Suprapubic skin (tissue), 4 donors: ENCODE measurements around the gene CHIC2.

Experiments
- EP300 ChIP-seq: sonication (generic); formaldehyde crosslinking; IDR thresholded peaks from one replicate; pipeline ENCODE4 v1.6.1; 2017; ENCODE audit warnings: antibody characterized with exemption
- POLR2A ChIP-seq, 2 donors: fragments of 450-650 bp; IDR thresholded peaks; one replicate each; pipeline ENCODE4 v1.6.1; 2017; ENCODE audit warnings: antibody characterized with exemption in 2 of 2, mild to moderate bottlenecking in 2 of 2, moderate library complexity in 2 of 2
- POLR2AphosphoS5 ChIP-seq, 3 donors: sonication (generic); formaldehyde crosslinking; IDR thresholded peaks; one replicate each; pipeline ENCODE4 v1.6.1; 2017; ENCODE audit warnings: antibody characterized with exemption in 3 of 3
- TF ChIP-seq, protein P1 (sequence below), 2 donors: fragments of 200-600 bp in 1 of 2; fragments of 450-650 bp in 1 of 2; sonication (generic) in 1 of 2; IDR thresholded peaks; one replicate each; pipeline ENCODE4 v1.5.1; 2016 to 2019; ENCODE audit warnings: antibody characterized with exemption in 2 of 2, mild to moderate bottlenecking in 1 of 2, moderate library complexity in 1 of 2

DNA sequence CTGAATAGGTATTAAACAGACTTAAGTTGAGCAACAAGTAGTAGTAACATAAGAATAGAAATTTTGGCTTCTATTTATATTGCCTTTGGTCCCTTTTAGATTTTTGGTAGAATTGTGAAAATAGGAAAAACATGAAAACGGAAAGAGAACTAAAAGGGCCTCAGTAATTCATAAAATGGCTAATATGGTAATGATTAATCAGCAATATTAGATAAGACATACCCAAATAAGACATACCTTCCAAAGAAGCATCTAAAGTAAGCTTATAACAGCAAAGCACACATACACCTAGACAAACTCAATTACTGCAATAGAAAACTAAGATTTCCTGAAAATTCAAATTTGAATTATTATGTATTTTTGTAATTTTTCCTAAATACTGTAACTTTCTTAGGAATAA, 46.4 kb downstream of the CHIC2 start:
- TF ChIP-seq, protein P1, sequence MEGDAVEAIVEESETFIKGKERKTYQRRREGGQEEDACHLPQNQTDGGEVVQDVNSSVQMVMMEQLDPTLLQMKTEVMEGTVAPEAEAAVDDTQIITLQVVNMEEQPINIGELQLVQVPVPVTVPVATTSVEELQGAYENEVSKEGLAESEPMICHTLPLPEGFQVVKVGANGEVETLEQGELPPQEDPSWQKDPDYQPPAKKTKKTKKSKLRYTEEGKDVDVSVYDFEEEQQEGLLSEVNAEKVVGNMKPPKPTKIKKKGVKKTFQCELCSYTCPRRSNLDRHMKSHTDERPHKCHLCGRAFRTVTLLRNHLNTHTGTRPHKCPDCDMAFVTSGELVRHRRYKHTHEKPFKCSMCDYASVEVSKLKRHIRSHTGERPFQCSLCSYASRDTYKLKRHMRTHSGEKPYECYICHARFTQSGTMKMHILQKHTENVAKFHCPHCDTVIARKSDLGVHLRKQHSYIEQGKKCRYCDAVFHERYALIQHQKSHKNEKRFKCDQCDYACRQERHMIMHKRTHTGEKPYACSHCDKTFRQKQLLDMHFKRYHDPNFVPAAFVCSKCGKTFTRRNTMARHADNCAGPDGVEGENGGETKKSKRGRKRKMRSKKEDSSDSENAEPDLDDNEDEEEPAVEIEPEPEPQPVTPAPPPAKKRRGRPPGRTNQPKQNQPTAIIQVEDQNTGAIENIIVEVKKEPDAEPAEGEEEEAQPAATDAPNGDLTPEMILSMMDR (IDR thresholded peaks at IDR 0.05) = no peak
- TF ChIP-seq POLR2A (IDR thresholded peaks at IDR 0.05) = no peak
- TF ChIP-seq EP300 = no peak
- no peak for TF ChIP-seq POLR2AphosphoS5 (IDR thresholded peaks at IDR 0.05)
